ENCODE measurements around the gene DIP2A.

DNA sequence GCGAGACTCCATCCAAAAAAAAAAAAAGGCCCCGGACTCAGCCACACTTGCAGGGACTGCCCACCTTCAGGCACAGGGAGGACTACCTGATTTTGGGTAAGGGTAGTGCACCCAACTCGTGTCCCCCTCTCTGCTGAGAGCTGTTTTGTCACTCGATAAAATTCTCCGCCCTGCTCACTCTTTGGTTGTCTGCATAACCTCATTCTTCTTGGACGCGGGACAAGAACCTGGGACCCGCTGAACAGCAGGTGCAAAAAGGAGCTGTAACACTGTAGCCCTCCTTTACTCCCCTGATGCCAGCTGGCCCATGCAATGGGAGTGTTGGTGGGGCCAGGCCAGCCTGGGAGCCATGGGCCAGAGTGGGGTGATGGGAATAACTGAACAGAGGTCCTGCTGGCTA lies 135.6 kb downstream of the DIP2A start:
- TF ChIP-seq POLR2A (IDR thresholded peaks at IDR 0.05; ENCODE audit: control extremely low read depth in 1 of 2, low read depth in 2 of 2, low read length in 2 of 2) (no peak), CREB1 (IDR thresholded peaks at IDR 0.05) (no peak), EP300 (IDR thresholded peaks at IDR 0.05; ENCODE audit: borderline replicate concordance in 1 of 2, low read depth in 2 of 2, low read length in 2 of 2) (no peak), CHD2 (IDR thresholded peaks at IDR 0.05; ENCODE audit: low read length) (no peak), TAF1 (IDR thresholded peaks at IDR 0.05; ENCODE audit: low read depth, low read length) (no peak), BCL11A (IDR thresholded peaks at IDR 0.05; ENCODE audit: low read depth in 2 of 2, low read length in 2 of 2) (no peak)
- TF ChIP-seq, protein P1, sequence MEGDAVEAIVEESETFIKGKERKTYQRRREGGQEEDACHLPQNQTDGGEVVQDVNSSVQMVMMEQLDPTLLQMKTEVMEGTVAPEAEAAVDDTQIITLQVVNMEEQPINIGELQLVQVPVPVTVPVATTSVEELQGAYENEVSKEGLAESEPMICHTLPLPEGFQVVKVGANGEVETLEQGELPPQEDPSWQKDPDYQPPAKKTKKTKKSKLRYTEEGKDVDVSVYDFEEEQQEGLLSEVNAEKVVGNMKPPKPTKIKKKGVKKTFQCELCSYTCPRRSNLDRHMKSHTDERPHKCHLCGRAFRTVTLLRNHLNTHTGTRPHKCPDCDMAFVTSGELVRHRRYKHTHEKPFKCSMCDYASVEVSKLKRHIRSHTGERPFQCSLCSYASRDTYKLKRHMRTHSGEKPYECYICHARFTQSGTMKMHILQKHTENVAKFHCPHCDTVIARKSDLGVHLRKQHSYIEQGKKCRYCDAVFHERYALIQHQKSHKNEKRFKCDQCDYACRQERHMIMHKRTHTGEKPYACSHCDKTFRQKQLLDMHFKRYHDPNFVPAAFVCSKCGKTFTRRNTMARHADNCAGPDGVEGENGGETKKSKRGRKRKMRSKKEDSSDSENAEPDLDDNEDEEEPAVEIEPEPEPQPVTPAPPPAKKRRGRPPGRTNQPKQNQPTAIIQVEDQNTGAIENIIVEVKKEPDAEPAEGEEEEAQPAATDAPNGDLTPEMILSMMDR (IDR thresholded peaks at IDR 0.05; ENCODE audit: control extremely low read depth in 1 of 3, insufficient read depth in 1 of 3, low read depth in 1 of 3, low read length in 3 of 3): no peak
